SK-N-SH (cell line): Measurements from ENCODE around the gene BCL7C. TPM values are rescaled to one million over a fixed set of nuclear protein-coding genes. Genes with fewer than 3 reads are reported as not detected.

Source experiments
- CTCF ChIA-PET: fragments of 300-600, 350-600 bp; formaldehyde crosslinking; extraction: SDS; loops from one replicate; lab custom pipeline; 2021; lab: Yijun Ruan, JAX
- POLR2A ChIA-PET: fragments of 350-600 bp; sonication (Branson Sonifier 250); formaldehyde crosslinking; extraction: SDS; loops from one replicate; lab custom pipeline; 2020; ENCODE audit warnings: antibody characterized with exemption, inconsistent platforms; lab: Yijun Ruan, JAX
- DNase-seq: peaks from one replicate; pipeline ENCODE4 v3.0.0; 2012
- H2AFZ ChIP-seq: fragments of 200-600 bp; sonication (generic); 2 replicates; pipeline ENCODE4 v1.8.1; 2016; ENCODE audit warnings: antibody characterized with exemption, mild to moderate bottlenecking, low read depth
- H3F3A ChIP-seq: fragments of 200-600 bp; sonication (generic); replicated peaks from 2 replicates; pipeline ENCODE3; 2016; ENCODE audit warnings: antibody characterized with exemption, mild to moderate bottlenecking; ENCODE audit not compliant: insufficient read depth
- H3K27ac ChIP-seq, 2 experiments: fragments of 200-500 bp in 1 of 2; fragments of 200-600 bp in 1 of 2; sonication (Bioruptor generic) in 1 of 2; sonication (generic), shearing (Covaris generic) in 1 of 2; 2 replicates each; pipeline versions ENCODE4 v1.5.1 to v1.6.1; 2014 to 2016; ENCODE audit warnings: low read depth in 2 of 2, inconsistent platforms in 1 of 2, low read length in 1 of 2, mild to moderate bottlenecking in 1 of 2, mixed read lengths in 1 of 2
- H3K27me3 ChIP-seq: fragments of 200-600 bp; sonication (generic), shearing (Covaris generic); 2 replicates; pipeline ENCODE4 v1.6.1; 2016; ENCODE audit warnings: mixed run types; ENCODE audit not compliant: insufficient read depth
- H3K36me3 ChIP-seq, 2 experiments: fragments of 200-500 bp in 1 of 2; fragments of 200-600 bp in 1 of 2; sonication (Bioruptor generic) in 1 of 2; sonication (generic) in 1 of 2; replicated peaks in 1 of 2; 2 replicates each; pipeline versions ENCODE3 to v1.5.1; 2014 to 2016; ENCODE audit warnings: low read length in 1 of 2, mild to moderate bottlenecking in 1 of 2; ENCODE audit not compliant: insufficient read depth in 2 of 2, control insufficient read depth in 1 of 2
- H3K4me1 ChIP-seq, 2 experiments: fragments of 200-500 bp in 1 of 2; fragments of 200-600 bp in 1 of 2; sonication (Bioruptor generic) in 1 of 2; sonication (generic), shearing (Covaris generic) in 1 of 2; 2 replicates each; pipeline versions ENCODE4 v1.5.1 to v1.6.1; 2014 to 2016; ENCODE audit warnings: low read depth in 1 of 2, low read length in 1 of 2, mixed run types in 1 of 2; ENCODE audit not compliant: insufficient read depth in 2 of 2, control insufficient read depth in 1 of 2
- H3K4me2 ChIP-seq: fragments of 200-600 bp; sonication (generic), shearing (Covaris generic); 2 replicates; pipeline ENCODE4 v1.6.1; 2017; ENCODE audit warnings: mixed run types
- H3K4me3 ChIP-seq, 2 experiments: fragments of 200-500 bp in 1 of 2; fragments of 200-600 bp in 1 of 2; sonication (Bioruptor generic) in 1 of 2; sonication (generic), shearing (Covaris generic) in 1 of 2; 2 replicates each; pipeline versions ENCODE4 v1.5.1 to v1.8.1; 2014 to 2016; ENCODE audit warnings: low read depth in 2 of 2, inconsistent platforms in 1 of 2, low read length in 1 of 2, mild to moderate bottlenecking in 1 of 2, mixed read lengths in 1 of 2, moderate library complexity in 1 of 2
- H3K79me2 ChIP-seq: fragments of 200-600 bp; sonication (generic); 2 replicates; pipeline ENCODE4 v1.8.1; 2017; ENCODE audit warnings: mild to moderate bottlenecking; ENCODE audit not compliant: insufficient read depth
- H3K9ac ChIP-seq: fragments of 200-600 bp; sonication (generic); 2 replicates; pipeline ENCODE4 v1.6.1; 2017; ENCODE audit warnings: mixed run types
- H3K9me2 ChIP-seq: fragments of 200-600 bp; sonication (generic); 2 replicates; pipeline ENCODE4 v1.6.1; 2017; ENCODE audit warnings: mixed run types
- H3K9me3 ChIP-seq: fragments of 200-600 bp; sonication (generic); 2 replicates; pipeline ENCODE4 v1.6.1; 2017; ENCODE audit warnings: mixed run types, mild to moderate bottlenecking, moderate library complexity
- H4K20me1 ChIP-seq: fragments of 200-600 bp; sonication (generic); 2 replicates; pipeline ENCODE4 v1.6.1; 2017; ENCODE audit warnings: mild to moderate bottlenecking, mixed run types; ENCODE audit not compliant: insufficient read depth
- ELF1 ChIP-seq: IDR thresholded peaks from 2 replicates; pipeline ENCODE4 v1.4.0; 2012
- EP300 ChIP-seq, 2 experiments: IDR thresholded peaks; 2 replicates each; pipeline versions ENCODE4 v1.4.0 to v1.6.1; 2012; ENCODE audit warnings: borderline replicate concordance in 1 of 2, low read depth in 1 of 2, low read length in 1 of 2
- FOSL2 ChIP-seq: IDR thresholded peaks from 2 replicates; pipeline ENCODE4 v1.4.0; 2012; ENCODE audit warnings: low read depth, mild to moderate bottlenecking, moderate library complexity, borderline replicate concordance
- FOXJ3 ChIP-seq: sonication (generic); formaldehyde crosslinking; IDR thresholded peaks from 2 replicates; pipeline ENCODE4 v1.5.1; 2020; ENCODE audit warnings: mild to moderate bottlenecking, missing genetic modification reagents
- GABPA ChIP-seq: IDR thresholded peaks from 2 replicates; pipeline ENCODE4 v1.4.0; 2012; ENCODE audit warnings: low read depth, mild to moderate bottlenecking
- IRF3 ChIP-seq: fragments of 150-350 bp; IDR thresholded peaks from 2 replicates; pipeline ENCODE4 v1.6.1; 2016; ENCODE audit warnings: mild to moderate bottlenecking, low read depth, low read length
- JUND ChIP-seq: IDR thresholded peaks from 2 replicates; pipeline ENCODE4 v1.4.0; 2012
- MEF2A ChIP-seq: IDR thresholded peaks from 2 replicates; pipeline ENCODE4 v1.4.0; 2012; ENCODE audit warnings: low read depth, borderline replicate concordance
- MXI1 ChIP-seq: IDR thresholded peaks from 2 replicates; pipeline ENCODE4 v1.6.1; 2012; ENCODE audit warnings: mild to moderate bottlenecking, low read depth, low read length, improper control_type of control experiment
- NFIC ChIP-seq: IDR thresholded peaks from 2 replicates; pipeline ENCODE4 v1.4.0; 2012; ENCODE audit warnings: borderline replicate concordance
- NRF1 ChIP-seq: IDR thresholded peaks from 2 replicates; pipeline ENCODE4 v1.6.1; 2012; ENCODE audit warnings: low read depth, mild to moderate bottlenecking, low read length
- POLR2AphosphoS5 ChIP-seq: IDR thresholded peaks from 2 replicates; pipeline ENCODE4 v1.6.1; 2012; ENCODE audit warnings: low read depth, low read length
- RAD21 ChIP-seq: IDR thresholded peaks from 2 replicates; pipeline ENCODE4 v1.6.1; 2012; ENCODE audit warnings: mild to moderate bottlenecking, low read length
- RCOR1 ChIP-seq: fragments of 150-350 bp; IDR thresholded peaks from 2 replicates; pipeline ENCODE4 v1.6.1; 2017; ENCODE audit warnings: antibody characterized with exemption, low read length
- REST ChIP-seq: IDR thresholded peaks from 2 replicates; pipeline ENCODE4 v1.6.1; 2012; ENCODE audit warnings: mild to moderate bottlenecking, low read depth, low read length, moderate library complexity
- RFX5 ChIP-seq: IDR thresholded peaks from 2 replicates; pipeline ENCODE4 v1.6.1; 2012; ENCODE audit warnings: mild to moderate bottlenecking, improper control_type of control experiment, low read length
- RXRA ChIP-seq: IDR thresholded peaks from 2 replicates; pipeline ENCODE4 v1.4.0; 2012; ENCODE audit warnings: low read depth, mild to moderate bottlenecking, borderline replicate concordance
- SIN3A ChIP-seq: IDR thresholded peaks from 2 replicates; pipeline ENCODE4 v1.6.1; 2012; ENCODE audit warnings: low read depth, mild to moderate bottlenecking, low read length, moderate library complexity, borderline replicate concordance
- SMC3 ChIP-seq: IDR thresholded peaks from 2 replicates; pipeline ENCODE4 v1.6.1; 2012; ENCODE audit warnings: low read depth, low read length, improper control_type of control experiment
- YY1 ChIP-seq: IDR thresholded peaks from 2 replicates; pipeline ENCODE4 v1.4.0; 2012; ENCODE audit warnings: low read depth, mild to moderate bottlenecking
- WGBS: methylation state at CpG from one replicate; pipeline ENCODE4 v1.1.6; 2017; ENCODE audit warnings: low lambda C conversion rate; 5-methylcytosine and 5-hydroxymethylcytosine counted together
- polyA plus RNA-seq, 3 experiments: library from polyadenylated mRNA; depleted of rRNA; stranded (reverse); fragments of >200 nt; gene quantifications; 2 replicates each; pipeline ENCODE4 v1.2.3, GENCODE V29; 2012

The BCL7C gene
- polyA plus RNA-seq, 1 of the 3 experiments (the other 2 are of a cell fraction), result 56.3 TPM

- Histone ChIP-seq H3K4me3 (no peak overlapping the region), H3K27me3 (no peaks in the 10 kb centered on the region), H3K9me3 (no peaks in the 10 kb centered on the region), H3K9me2 (no peaks in the 10 kb centered on the region), H2AFZ (no peak overlapping the region), H3K9ac (no peak overlapping the region), H4K20me1 (no peaks in the 10 kb centered on the region), H3K79me2 (peaks cover 14% of the 10 kb centered on the region), H3K36me3 (peaks cover 12 to 28% of the 10 kb centered on the region in 2 experiments), H3F3A (peaks cover 11% of the 10 kb centered on the region), H3K4me2 (no peak overlapping the region), H3K4me1 (no peaks in the 10 kb centered on the region), H3K27ac (no peak overlapping the region)
- CTCF ChIA-PET, result interaction anchor here (2.0 kb wide), 1 partner anchor 41 kb away, joined by 7 read pairs; no protein-coding TSS in a partner anchor
- no peak for DNase-seq
- WGBS, result 82% methylated on average over 1 of the region's 1 CpG
- POLR2A ChIA-PET, result interaction anchor here (1.0 kb wide), 1 partner anchor 81 kb away, joined by 3 read pairs; no protein-coding TSS in a partner anchor
- TF ChIP-seq POLR2AphosphoS5 (0 out of 2 replicates have a peak, but pooled peaks have one; percentile 5), FOSL2 (no peak)
Measured at GRCh38 chr16:30886145-30886544, 7.7 kb downstream of the BCL7C start.

- peaks cover 8% of the 10 kb centered on the region for H3F3A ChIP-seq
- H3K36me3 ChIP-seq, result peaks cover 12 to 22% of the 10 kb centered on the region in 2 experiments
- no peak for TF ChIP-seq YY1
- no peak for TF ChIP-seq RXRA
- no peak for TF ChIP-seq SIN3A
- TF ChIP-seq NRF1, result no peak
- no peak for TF ChIP-seq ELF1
- TF ChIP-seq RCOR1, result no peak
- TF ChIP-seq GABPA, result no peak
- TF ChIP-seq SMC3, result no peak
- no peak for TF ChIP-seq RAD21
- no peak for TF ChIP-seq IRF3
- no peak for TF ChIP-seq MXI1
- H3K4me1 ChIP-seq, result no peaks in the 10 kb centered on the region
- H3K27ac ChIP-seq, result no peak overlapping the region
- H3K4me3 ChIP-seq, result no peak overlapping the region
- CTCF ChIA-PET, result interaction anchor here (2.0 kb wide), 1 partner anchor 40 kb away, joined by 7 read pairs; no protein-coding TSS in a partner anchor
- no peak for DNase-seq
- no peaks in the 10 kb centered on the region for H3K9me3 ChIP-seq
- no peak overlapping the region for H3K9ac ChIP-seq
- POLR2A ChIA-PET, result no interaction called here
- H3K27me3 ChIP-seq, result no peaks in the 10 kb centered on the region
- WGBS, result 97% methylated on average over 9 of the region's 9 CpGs
- no peaks in the 10 kb centered on the region for H3K9me2 ChIP-seq
- no peaks in the 10 kb centered on the region for H4K20me1 ChIP-seq
- H3K4me2 ChIP-seq, result no peak overlapping the region
- no peak overlapping the region for H2AFZ ChIP-seq
- peaks cover 11% of the 10 kb centered on the region for H3K79me2 ChIP-seq
Measured at GRCh38 chr16:30885196-30885595, 8.7 kb downstream of the BCL7C start.

- POLR2A ChIA-PET, result no interaction called here
- DNase-seq, result no peak
- 91% methylated on average over 3 of the region's 3 CpGs for WGBS
- no peak overlapping the region for H3K4me3 ChIP-seq
- CTCF ChIA-PET, result no interaction called here
- H3K4me1 ChIP-seq, result no peaks in the 10 kb centered on the region
- H3K9ac ChIP-seq, result no peak overlapping the region
- H3K36me3 ChIP-seq, result peaks cover 12 to 22% of the 10 kb centered on the region in 2 experiments
- H3F3A ChIP-seq, result peaks cover 7% of the 10 kb centered on the region
- no peaks in the 10 kb centered on the region for H4K20me1 ChIP-seq
- peaks cover 14% of the 10 kb centered on the region for H3K79me2 ChIP-seq
- H3K27me3 ChIP-seq, result no peaks in the 10 kb centered on the region
- H3K27ac ChIP-seq, result no peak overlapping the region
- H3K9me2 ChIP-seq, result no peaks in the 10 kb centered on the region
- H2AFZ ChIP-seq, result no peak overlapping the region
- H3K4me2 ChIP-seq, result no peak overlapping the region
- no peaks in the 10 kb centered on the region for H3K9me3 ChIP-seq
- TF ChIP-seq POLR2AphosphoS5, result no peak
- no peak for TF ChIP-seq RFX5
- no peak for TF ChIP-seq SMC3
- no peak for TF ChIP-seq FOSL2
- no peak for TF ChIP-seq REST
- TF ChIP-seq FOXJ3 (CRISPR knock-in tag), result no peak
- TF ChIP-seq RAD21, result no peak
- no peak for TF ChIP-seq NRF1
- no peak for TF ChIP-seq EP300 (IDR thresholded peaks at IDR 0.05; ENCODE audit: borderline replicate concordance in 1 of 2, low read depth in 1 of 2, low read length in 1 of 2)
- no peak for TF ChIP-seq JUND
- no peak for TF ChIP-seq MEF2A
- no peak for TF ChIP-seq NFIC
Measured at GRCh38 chr16:30884760-30885159, 9.1 kb downstream of the BCL7C start.
